H1 (cell line): ENCODE data around the gene ALDH3B1. TPM values are rescaled to one million over a fixed set of nuclear protein-coding genes. Genes with fewer than 3 reads are reported as not detected.

Experiments
- NANOG ChIP-seq: IDR thresholded peaks from 2 replicates; pipeline ENCODE4 v1.6.1; 2011; ENCODE audit warnings: low read length, low read depth, mild to moderate bottlenecking, inconsistent platforms; ENCODE audit not compliant: insufficient read depth, poor library complexity, severe bottlenecking
- polyA plus RNA-seq, 7 experiments: library from polyadenylated mRNA; depleted of rRNA in 3 of 7; stranded (reverse) in 5 of 7; unstranded in 2 of 7; fragments of >200 nt in 5 of 7; fragments of 200-250 nt in 2 of 7; gene quantifications; 1 replicate in 5 of 7; 2 replicates in 1 of 7; 4 replicates in 1 of 7; pipeline versions ENCODE4 v1.2.1 to v1.2.3, GENCODE V29; 2011 to 2013; ENCODE audit warnings: missing spikeins in 2 of 7, mixed read lengths in 2 of 7
- total RNA-seq: library from RNA; stranded (reverse); fragmentation: NEBNext Ultra II Directional; extraction: Animal tissue kit (Norgen Biotek cat#: 25700); gene quantifications from 2 replicates; pipeline ENCODE4 v1.2.1, GENCODE V29; 2021

The ALDH3B1 gene
- total and polyA plus RNA-seq, 2 of the 8 experiments (the other 6 are each of a cell fraction or from before 2014, with no cell fraction given) = 0.32 to 0.47 TPM

DNA sequence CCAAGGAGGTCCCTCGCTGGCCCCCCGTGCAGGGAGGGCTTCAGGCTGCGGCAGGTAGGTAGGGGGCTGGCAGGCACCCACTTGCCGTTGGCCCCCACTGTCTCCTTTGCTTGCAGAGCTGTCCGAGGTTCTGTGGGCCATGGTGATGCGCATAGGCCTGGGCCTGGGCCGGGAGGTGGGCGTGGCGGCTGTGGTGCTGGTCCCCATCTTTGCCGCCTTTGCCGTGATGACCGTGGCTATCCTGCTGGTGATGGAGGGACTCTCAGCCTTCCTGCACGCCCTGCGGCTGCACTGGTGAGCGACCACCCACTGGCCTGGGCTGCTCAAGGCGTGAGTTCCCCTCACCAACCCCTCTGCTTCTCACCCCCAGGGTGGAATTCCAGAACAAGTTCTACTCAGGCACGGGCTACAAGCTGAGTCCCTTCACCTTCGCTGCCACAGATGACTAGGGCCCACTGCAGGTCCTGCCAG lies 40.3 kb downstream of the ALDH3B1 start (continued):
- no peak for TF ChIP-seq NANOG
- TF ChIP-seq, all 59 proteins: peak for 0
